ENCODE data around the gene FRMD8. TPM values are rescaled to one million over a fixed set of nuclear protein-coding genes. Genes with fewer than 3 reads are reported as not detected.

Gene FRMD8
- polyA plus RNA-seq, 3 donors = 16.5 to 30.6 (median 17.3) TPM

GRCh38 chr11:65459552-65459951, 73.1 kb downstream of the FRMD8 start:
- WGBS, 3 donors = 80 to 85% (median 85%) methylated on average over 7 of the region's 7 CpGs
- no peak overlapping the region for H3K27ac ChIP-seq (ENCODE audit: low read depth, low read length)

Other genes starting within 250 kb of the FRMD8 start
- not detected for gene SPDYC, start 216.4 kb upstream of the FRMD8 start, polyA plus RNA-seq
- gene CAPN1, start 204.7 kb upstream of the FRMD8 start, polyA plus RNA-seq = 10 to 100 TPM; 54.6 to 82.1 (median 75.0) TPM
- gene POLA2, start 124.7 kb upstream of the FRMD8 start, polyA plus RNA-seq = 1 to 10 TPM; 2.3 to 5.4 (median 3.0) TPM
- gene CDC42EP2, start 71.8 kb upstream of the FRMD8 start, polyA plus RNA-seq = 10 to 100 TPM in 2 of 3 donors, 1 to 10 TPM in 1; 5.4 to 82.5 (median 50.2) TPM
- gene DPF2, start 52.8 kb upstream of the FRMD8 start, polyA plus RNA-seq = 10 to 100 TPM; 15.7 to 25.3 (median 20.2) TPM
- under 1 TPM; 0.04 to 0.45 (median 0.08) TPM for gene TIGD3, start 31.9 kb upstream of the FRMD8 start, polyA plus RNA-seq
- 10 to 100 TPM in 1 of 3 donors, 1 to 10 TPM in 2; 7.2 to 18.5 (median 8.2) TPM for gene SLC25A45, start 4.0 kb upstream of the FRMD8 start, polyA plus RNA-seq
- 1,000 to 10,000 TPM in 1 of 3 donors, 100 to 1,000 TPM in 2; 598 to 1,041 (median 691) TPM for gene NEAT1, start 36.2 kb downstream of the FRMD8 start, polyA plus RNA-seq
- gene MALAT1, start 112.4 kb downstream of the FRMD8 start, polyA plus RNA-seq = 1,000 to 10,000 TPM in 1 of 3 donors, 100 to 1,000 TPM in 1, 10 to 100 TPM in 1; 88.8 to 1,293 (median 187) TPM
- gene SCYL1, start 138.4 kb downstream of the FRMD8 start, polyA plus RNA-seq = 10 to 100 TPM; 55.1 to 77.2 (median 63.0) TPM
- gene LTBP3, start 171.7 kb downstream of the FRMD8 start, polyA plus RNA-seq = 10 to 100 TPM; 44.3 to 69.5 (median 55.4) TPM
- 10 to 100 TPM; 50.0 to 72.9 (median 58.8) TPM for gene ZNRD2, start 183.8 kb downstream of the FRMD8 start, polyA plus RNA-seq
- gene FAM89B, start 185.9 kb downstream of the FRMD8 start, polyA plus RNA-seq = 10 to 100 TPM; 52.2 to 74.9 (median 66.3) TPM
- gene EHBP1L1, start 189.4 kb downstream of the FRMD8 start, polyA plus RNA-seq = 10 to 100 TPM in 2 of 3 donors, 1 to 10 TPM in 1; 9.7 to 70.4 (median 48.5) TPM
- gene KCNK7, start 209.2 kb downstream of the FRMD8 start, polyA plus RNA-seq = 1 to 10 TPM in 2 of 3 donors, under 1 TPM in 1; 0.20 to 4.4 (median 3.2) TPM
- 10 to 100 TPM; 21.4 to 85.5 (median 66.0) TPM for gene MAP3K11, start 227.6 kb downstream of the FRMD8 start, polyA plus RNA-seq
- 10 to 100 TPM; 11.1 to 16.8 (median 13.3) TPM for gene PCNX3, start 229.1 kb downstream of the FRMD8 start, polyA plus RNA-seq

All from adipose tissue (tissue), 3 donors.